GM18873 (cell line): ENCODE results near the gene RNF144A.
"Not testable (repeated sequence)": the region's sequence is repeated elsewhere in the genome, so short reads cannot be mapped to it uniquely, and the experiment has no call there.

Experiments
- ATAC-seq: cut with Tn5 transposase; IDR thresholded peaks from one replicate; pipeline ENCODE4 v1.9.1; 2021; ENCODE audit warnings: mild to moderate bottlenecking, moderate library complexity, moderate number of reproducible peaks; ENCODE audit not compliant: unreplicated experiment, low FRiP score

RNF144A gene

GRCh38 chr2:6917071-6917760 lies at the start of gene RNF144A:
Gene RNF144A, plus strand, starts transcription at chr2:6917412. Its CDS starts 79,515 bp downstream, at chr2:6996927.
- peak; percentile 53 for ATAC-seq

- ATAC-seq = peak; percentile 66
Measured at GRCh38 chr2:6872394-6872793, 44.8 kb upstream of the RNF144A start.

GRCh38 chr2:6874032-6874431 lies 43.2 kb upstream of the RNF144A start:
- ATAC-seq = no peak

GRCh38 chr2:6876309-6876708 lies 40.9 kb upstream of the RNF144A start:
- no peak for ATAC-seq

- peak; percentile 87 for ATAC-seq
Measured at GRCh38 chr2:6877402-6878304, 39.6 kb upstream of the RNF144A start, which contains the start of gene RSAD2. Gene RSAD2, plus strand, starts transcription at chr2:6877777. Its CDS starts 24 bp downstream, at chr2:6877801.

GRCh38 chr2:6878549-6878948 lies 38.7 kb upstream of the RNF144A start:
- ATAC-seq = no peak

- ATAC-seq = no peak
Measured at GRCh38 chr2:6879011-6879410, 38.2 kb upstream of the RNF144A start.

GRCh38 chr2:6880200-6880733 lies 36.9 kb upstream of the RNF144A start:
- no peak for ATAC-seq

GRCh38 chr2:6881046-6881445 lies 36.2 kb upstream of the RNF144A start:
- ATAC-seq = no peak

- no peak for ATAC-seq
Measured at GRCh38 chr2:6881516-6881915, 35.7 kb upstream of the RNF144A start.

- no peak for ATAC-seq
Measured at GRCh38 chr2:6883448-6884122, 33.6 kb upstream of the RNF144A start.

- ATAC-seq = no peak
Measured at GRCh38 chr2:6885551-6885950, 31.7 kb upstream of the RNF144A start.

- ATAC-seq = no peak
Measured at GRCh38 chr2:6885968-6886367, 31.2 kb upstream of the RNF144A start.

- ATAC-seq = no peak
Measured at GRCh38 chr2:6887751-6888192, 29.4 kb upstream of the RNF144A start.

- no peak for ATAC-seq
Measured at GRCh38 chr2:6888724-6889123, 28.5 kb upstream of the RNF144A start.

GRCh38 chr2:6893876-6894482 lies 23.2 kb upstream of the RNF144A start:
- ATAC-seq = no peak

GRCh38 chr2:6896930-6897759 lies 20.1 kb upstream of the RNF144A start:
- no peak for ATAC-seq

- not testable (repeated sequence) for ATAC-seq
Measured at GRCh38 chr2:6902581-6902980, 14.6 kb upstream of the RNF144A start.

GRCh38 chr2:6905668-6906067 lies 11.5 kb upstream of the RNF144A start:
- ATAC-seq = no peak
